HEK293T (cell line): ENCODE data around the gene ZNF70.

Experiments used
- CTCF ChIA-PET: fragments of 350-600 bp; formaldehyde crosslinking; extraction: SDS; loops from one replicate; lab custom pipeline; 2021; ENCODE audit warnings: antibody characterized with exemption, inconsistent platforms; lab: Yijun Ruan, JAX
- POLR2A ChIA-PET: fragments of 350-600 bp; formaldehyde crosslinking; extraction: SDS; loops from one replicate; lab custom pipeline; 2020; ENCODE audit warnings: antibody characterized with exemption, inconsistent platforms; lab: Yijun Ruan, JAX
- DNase-seq: peaks from one replicate; pipeline ENCODE4 v3.0.0; 2012; ENCODE audit warnings: mixed read lengths; ENCODE audit errors: extremely low spot score
- ARNT ChIP-seq: fragments of 450-650 bp; IDR thresholded peaks from 2 replicates; pipeline ENCODE4 v1.6.1; 2017; ENCODE audit warnings: mild to moderate bottlenecking
- BHLHE40 ChIP-seq: fragments of 450-650 bp; IDR thresholded peaks from 2 replicates; pipeline ENCODE4 v1.6.1; 2016; ENCODE audit warnings: mild to moderate bottlenecking, moderate library complexity, borderline replicate concordance
- CTBP1 ChIP-seq: fragments of 450-650 bp; IDR thresholded peaks from 2 replicates; pipeline ENCODE4 v1.6.1; 2016; ENCODE audit warnings: borderline replicate concordance
- ELF4 ChIP-seq: fragments of 450-650 bp; IDR thresholded peaks from 2 replicates; pipeline ENCODE4 v1.6.1; 2017; ENCODE audit warnings: antibody characterized with exemption
- FOXA1 ChIP-seq: fragments of 450-650 bp; IDR thresholded peaks from 2 replicates; pipeline ENCODE4 v1.6.1; 2016; ENCODE audit warnings: mild to moderate bottlenecking
- FOXK2 ChIP-seq: fragments of 450-650 bp; IDR thresholded peaks from 2 replicates; pipeline ENCODE4 v1.6.1; 2016; ENCODE audit warnings: mild to moderate bottlenecking
- FOXM1 ChIP-seq: fragments of 450-650 bp; IDR thresholded peaks from 2 replicates; pipeline ENCODE4 v1.6.1; 2017; ENCODE audit warnings: mild to moderate bottlenecking, borderline replicate concordance
- HDGF ChIP-seq: fragments of 450-650 bp; IDR thresholded peaks from 2 replicates; pipeline ENCODE4 v1.6.1; 2017; ENCODE audit warnings: antibody characterized with exemption, borderline replicate concordance
- L3MBTL2 ChIP-seq: fragments of 450-650 bp; conservative IDR thresholded peaks from 2 replicates; pipeline ENCODE4 v1.6.1; 2016; ENCODE audit warnings: mild to moderate bottlenecking
- LEF1 ChIP-seq: fragments of 450-650 bp; IDR thresholded peaks from 2 replicates; pipeline ENCODE4 v1.6.1; 2017; ENCODE audit warnings: mild to moderate bottlenecking, borderline replicate concordance
- NFRKB ChIP-seq: fragments of 450-650 bp; IDR thresholded peaks from 2 replicates; pipeline ENCODE4 v1.6.1; 2016; ENCODE audit warnings: mild to moderate bottlenecking, moderate library complexity
- SP1 ChIP-seq: fragments of 450-650 bp; IDR thresholded peaks from 2 replicates; pipeline ENCODE4 v1.6.1; 2017
- SUZ12 ChIP-seq: fragments of 450-650 bp; IDR thresholded peaks from 2 replicates; pipeline ENCODE4 v1.6.1; 2016; ENCODE audit warnings: mild to moderate bottlenecking
- TARDBP ChIP-seq: fragments of 450-650 bp; IDR thresholded peaks from 2 replicates; pipeline ENCODE4 v1.6.1; 2016
- ZNF384 ChIP-seq: fragments of 450-650 bp; IDR thresholded peaks from 2 replicates; pipeline ENCODE4 v1.6.1; 2016
- TF ChIP-seq, protein P1 (sequence below): fragments of 450-650 bp; IDR thresholded peaks from 2 replicates; pipeline ENCODE4 v1.6.1; 2016

ZNF70 gene

DNA sequence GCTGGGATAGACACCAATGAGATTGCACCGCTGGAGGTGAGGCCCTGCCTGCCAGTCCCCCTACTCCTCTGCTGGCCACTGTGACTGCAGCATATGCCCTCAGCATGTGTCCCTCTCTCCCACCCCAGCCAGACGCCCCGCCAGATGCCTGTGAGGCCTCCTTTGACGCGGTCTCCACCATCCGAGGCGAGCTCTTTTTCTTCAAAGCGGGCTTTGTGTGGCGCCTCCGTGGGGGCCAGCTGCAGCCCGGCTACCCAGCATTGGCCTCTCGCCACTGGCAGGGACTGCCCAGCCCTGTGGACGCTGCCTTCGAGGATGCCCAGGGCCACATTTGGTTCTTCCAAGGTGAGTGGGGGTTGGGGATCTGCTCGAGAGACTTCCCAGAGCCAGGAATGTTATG is 30.2 kb upstream of the ZNF70 start:
- ChIA-PET CTCF (interaction anchor here (1.1 kb wide), 1 partner anchor 69 kb away, joined by 3 read pairs; no protein-coding TSS in a partner anchor), POLR2A (interaction anchor here (1.0 kb wide), 1 partner anchor 64 kb away, joined by 3 read pairs; no protein-coding TSS in a partner anchor)
- TF ChIP-seq CTBP1 (no peak), SUZ12 (no peak), ZNF384 (no peak), SP1 (no peak), LEF1 (no peak), FOXM1 (no peak), ARNT (no peak), TARDBP (no peak), BHLHE40 (no peak), L3MBTL2 (no peak), FOXA1 (no peak), ELF4 (no peak), FOXK2 (no peak), NFRKB (no peak), HDGF (no peak)
- TF ChIP-seq, protein P1, sequence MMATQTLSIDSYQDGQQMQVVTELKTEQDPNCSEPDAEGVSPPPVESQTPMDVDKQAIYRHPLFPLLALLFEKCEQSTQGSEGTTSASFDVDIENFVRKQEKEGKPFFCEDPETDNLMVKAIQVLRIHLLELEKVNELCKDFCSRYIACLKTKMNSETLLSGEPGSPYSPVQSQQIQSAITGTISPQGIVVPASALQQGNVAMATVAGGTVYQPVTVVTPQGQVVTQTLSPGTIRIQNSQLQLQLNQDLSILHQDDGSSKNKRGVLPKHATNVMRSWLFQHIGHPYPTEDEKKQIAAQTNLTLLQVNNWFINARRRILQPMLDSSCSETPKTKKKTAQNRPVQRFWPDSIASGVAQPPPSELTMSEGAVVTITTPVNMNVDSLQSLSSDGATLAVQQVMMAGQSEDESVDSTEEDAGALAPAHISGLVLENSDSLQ = no peak
- DNase-seq = no peak

DNA sequence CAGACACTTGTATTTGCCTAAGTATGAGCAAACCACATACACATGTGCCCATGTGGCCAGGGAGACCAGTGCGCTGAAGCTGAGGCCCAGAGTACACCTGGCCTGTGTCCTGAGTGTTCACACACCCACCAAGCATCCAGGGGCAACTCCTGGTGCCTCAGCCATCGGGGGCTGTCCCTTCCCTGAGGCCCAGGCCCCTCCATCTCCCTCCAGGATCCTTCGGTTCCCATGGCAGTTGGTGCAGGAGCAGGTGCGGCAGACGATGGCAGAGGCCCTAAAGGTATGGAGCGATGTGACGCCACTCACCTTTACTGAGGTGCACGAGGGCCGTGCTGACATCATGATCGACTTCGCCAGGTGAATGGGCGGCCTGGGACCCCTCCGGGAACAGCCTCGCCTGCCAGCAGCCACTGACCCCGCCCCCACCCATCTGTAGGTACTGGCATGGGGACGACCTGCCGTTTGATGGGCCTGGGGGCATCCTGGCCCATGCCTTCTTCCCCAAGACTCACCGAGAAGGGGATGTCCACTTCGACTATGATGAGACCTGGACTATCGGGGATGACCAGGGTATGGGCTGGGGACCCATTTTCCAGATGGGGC is 29.3 kb upstream of the ZNF70 start:
- ChIA-PET POLR2A (interaction anchor here (1.0 kb wide), 1 partner anchor 63 kb away, joined by 3 read pairs; no protein-coding TSS in a partner anchor), CTCF (no interaction called here)
- no peak for DNase-seq
- TF ChIP-seq ELF4 (no peak), LEF1 (no peak), CTBP1 (no peak), NFRKB (no peak)

- no peak for TF ChIP-seq BHLHE40
- ChIA-PET CTCF (no interaction called here), POLR2A (no interaction called here)
- DNase-seq = no peak
Observed at GRCh38 chr22:23779731-23780130, 28.8 kb upstream of the ZNF70 start.

- CTCF ChIA-PET = no interaction called here
- TF ChIP-seq CTBP1 (no peak), FOXK2 (no peak), FOXM1 (no peak), ELF4 (no peak), ZNF384 (no peak), SP1 (no peak), SUZ12 (no peak), TARDBP (no peak), BHLHE40 (no peak), LEF1 (no peak), NFRKB (no peak), FOXA1 (no peak), ARNT (no peak), L3MBTL2 (no peak), HDGF (no peak)
- TF ChIP-seq, protein P1 = no peak
- no peak for DNase-seq
- POLR2A ChIA-PET = no interaction called here
Observed at GRCh38 chr22:23779083-23779482, 28.2 kb upstream of the ZNF70 start.

- POLR2A ChIA-PET = interaction anchor here (1.4 kb wide), 1 partner anchor 11 kb away, joined by 5 read pairs; the partner anchor contains the start of gene CHCHD10
- TF ChIP-seq CTBP1 = no peak
- TF ChIP-seq BHLHE40 = no peak
- TF ChIP-seq L3MBTL2 = no peak
- no peak for TF ChIP-seq FOXK2
- no peak for TF ChIP-seq TARDBP
- no peak for TF ChIP-seq FOXM1
- no peak for TF ChIP-seq NFRKB
- TF ChIP-seq HDGF = no peak
- no peak for TF ChIP-seq ZNF384
- no peak for TF ChIP-seq FOXA1
- no peak for TF ChIP-seq LEF1
- TF ChIP-seq, protein P1 = no peak
- TF ChIP-seq SP1 = no peak
- no peak for TF ChIP-seq ELF4
- no peak for TF ChIP-seq SUZ12
- TF ChIP-seq ARNT = no peak
- no peak for DNase-seq
- CTCF ChIA-PET = no interaction called here
Observed at GRCh38 chr22:23778577-23778900, 27.6 kb upstream of the ZNF70 start.

GRCh38 chr22:23777776-23778576 is 27.1 kb upstream of the ZNF70 start:
- ChIA-PET POLR2A (interaction anchor here (0.8 to 1.4 kb wide), 4 partner anchors 8 to 79 kb away, joined by 4 to 7 read pairs (median 4); partner anchors contain the start of genes CHCHD10 and SLC2A11), CTCF (no interaction called here)
- TF ChIP-seq SUZ12 = no peak
- no peak for TF ChIP-seq SP1
- TF ChIP-seq ELF4 = no peak
- TF ChIP-seq NFRKB = no peak
- no peak for TF ChIP-seq ARNT
- no peak for TF ChIP-seq ZNF384
- TF ChIP-seq, protein P1 = no peak
- no peak for TF ChIP-seq HDGF
- no peak for TF ChIP-seq L3MBTL2
- TF ChIP-seq CTBP1 = no peak
- no peak for TF ChIP-seq FOXK2
- no peak for TF ChIP-seq FOXA1
- TF ChIP-seq LEF1 = no peak
- TF ChIP-seq FOXM1 = no peak
- no peak for TF ChIP-seq TARDBP
- no peak for TF ChIP-seq BHLHE40
- DNase-seq = no peak
